SJSA1 (cell line): ENCODE data around the gene SCNM1. TPM values are rescaled to one million over a fixed set of nuclear protein-coding genes. Genes with fewer than 3 reads are reported as not detected.
"Not testable (repeated sequence)": the region's sequence is repeated elsewhere in the genome, so short reads cannot be mapped to it uniquely, and the experiment has no call there.

Experiments used
- DNase-seq, 2 experiments: peaks; one replicate each; pipeline ENCODE4 v3.0.0-alpha.2; 2015 to 2020; ENCODE audit warnings: low spot score in 2 of 2, low read depth in 1 of 2
- H3K27ac ChIP-seq: fragments of 250-450 bp; sonication (Bioruptor Pico); 2 replicates; pipeline ENCODE4 v1.5.1; 2020; ENCODE audit warnings: mild to moderate bottlenecking, moderate library complexity
- H3K27me3 ChIP-seq: fragments of 250-450 bp; sonication (Bioruptor Pico); replicated peaks from 2 replicates; pipeline ENCODE4 v1.5.1; 2020; ENCODE audit warnings: mild to moderate bottlenecking, moderate library complexity
- H3K36me3 ChIP-seq: fragments of 250-450 bp; sonication (Bioruptor Pico); 2 replicates; pipeline ENCODE4 v1.5.1; 2020; ENCODE audit warnings: mild to moderate bottlenecking
- H3K4me1 ChIP-seq: fragments of 250-450 bp; sonication (Bioruptor Pico); replicated peaks from 2 replicates; pipeline ENCODE4 v1.6.1; 2021; ENCODE audit warnings: mild to moderate bottlenecking
- H3K4me3 ChIP-seq: fragments of 250-450 bp; sonication (Bioruptor Pico); 2 replicates; pipeline ENCODE4 v1.5.1; 2020; ENCODE audit warnings: mild to moderate bottlenecking
- H3K9me3 ChIP-seq: fragments of 250-450 bp; sonication (Bioruptor Pico); replicated peaks from 2 replicates; pipeline ENCODE4 v1.5.1; 2020; ENCODE audit warnings: mild to moderate bottlenecking
- total RNA-seq: library from RNA; depleted of rRNA; stranded (reverse); fragments of >200 nt; shearing (Covaris generic); gene quantifications from 2 replicates; pipeline ENCODE4 v1.2.3, GENCODE V29; 2014

Gene SCNM1
- total RNA-seq, 1 experiment from 2014 or later = 62.9 TPM

- no peak for DNase-seq
- no peak overlapping the region for H3K4me3 ChIP-seq
- H3K27me3 ChIP-seq = no peaks in the 10 kb centered on the region
- H3K9me3 ChIP-seq = no peaks in the 10 kb centered on the region
- no peak overlapping the region for H3K27ac ChIP-seq
- H3K4me1 ChIP-seq = peaks cover 3% of the 10 kb centered on the region
- H3K36me3 ChIP-seq = peaks cover 45% of the 10 kb centered on the region
Measured at GRCh38 chr1:151159373-151159772, 6.6 kb upstream of the SCNM1 start.

- DNase-seq = no peak
- Histone ChIP-seq H3K27me3 (no peaks in the 10 kb centered on the region), H3K4me1 (peaks cover 19% of the 10 kb centered on the region), H3K9me3 (no peaks in the 10 kb centered on the region), H3K36me3 (peaks cover 50% of the 10 kb centered on the region), H3K27ac (no peak overlapping the region), H3K4me3 (peak overlapping the region; percentile 51)
Measured at GRCh38 chr1:151164732-151165280, 1.1 kb upstream of the SCNM1 start.

GRCh38 chr1:151165281-151165737, 635 bp upstream of the SCNM1 start:
- H3K4me3 ChIP-seq = peak overlapping the region; percentile 51
- H3K9me3 ChIP-seq = no peaks in the 10 kb centered on the region
- peaks cover 19% of the 10 kb centered on the region for H3K4me1 ChIP-seq
- no peaks in the 10 kb centered on the region for H3K27me3 ChIP-seq
- peak overlapping the region; percentile 25; the same call in 1 of the 2 replicates for H3K27ac ChIP-seq
- H3K36me3 ChIP-seq = peaks cover 53% of the 10 kb centered on the region
- no peak for DNase-seq

GRCh38 chr1:151166505-151166956, 587 bp downstream of the SCNM1 start:
- Histone ChIP-seq H3K27me3 (no peaks in the 10 kb centered on the region), H3K36me3 (peaks cover 47% of the 10 kb centered on the region), H3K4me3 (peak overlapping the region; percentile 51), H3K4me1 (peaks cover 19% of the 10 kb centered on the region), H3K27ac (peak overlapping the region; percentile 36), H3K9me3 (no peaks in the 10 kb centered on the region)
- DNase-seq = peak in 1 of 2 experiments; percentile 77

- Histone ChIP-seq H3K9me3 (no peaks in the 10 kb centered on the region), H3K4me3 (peak overlapping the region; percentile 51), H3K27me3 (no peaks in the 10 kb centered on the region), H3K4me1 (peaks cover 19% of the 10 kb centered on the region), H3K36me3 (peaks cover 45% of the 10 kb centered on the region), H3K27ac (no peak overlapping the region)
- no peak for DNase-seq
Measured at GRCh38 chr1:151167116-151167515, 1.2 kb downstream of the SCNM1 start.

GRCh38 chr1:151171190-151171589, 5.2 kb downstream of the SCNM1 start:
- H3K4me3 ChIP-seq = no peak overlapping the region
- H3K27ac ChIP-seq = no peak overlapping the region
- H3K27me3 ChIP-seq = no peaks in the 10 kb centered on the region
- DNase-seq = no peak
- peaks cover 56% of the 10 kb centered on the region for H3K36me3 ChIP-seq
- H3K4me1 ChIP-seq = peaks cover 9% of the 10 kb centered on the region
- H3K9me3 ChIP-seq = no peaks in the 10 kb centered on the region

- Histone ChIP-seq H3K27me3 (no peaks in the 10 kb centered on the region), H3K4me1 (no peaks in the 10 kb centered on the region), H3K9me3 (no peaks in the 10 kb centered on the region), H3K36me3 (peaks cover 57% of the 10 kb centered on the region), H3K4me3 (no peak overlapping the region), H3K27ac (no peak overlapping the region)
- no peak for DNase-seq
Measured at GRCh38 chr1:151175041-151175741, 9.2 kb downstream of the SCNM1 start.

- Histone ChIP-seq H3K36me3 (peaks cover 56% of the 10 kb centered on the region), H3K4me3 (no peak within 1 kb of the TSS), H3K9me3 (no peaks in the 10 kb centered on the region), H3K4me1 (no peaks in the 10 kb centered on the region), H3K27ac (no peak within 1 kb of the TSS), H3K27me3 (no peaks in the 10 kb centered on the region)
- no peak for DNase-seq
Measured at GRCh38 chr1:151175863-151176262, 9.9 kb downstream of the SCNM1 start, which contains the start of gene TMOD4. TMOD4 (minus strand) TSS chr1:151175981; CDS start chr1:151174875, 1,106 bp downstream.

- no peak for DNase-seq
- no peak overlapping the region for H3K4me3 ChIP-seq
- H3K4me1 ChIP-seq = no peaks in the 10 kb centered on the region
- H3K27me3 ChIP-seq = no peaks in the 10 kb centered on the region
- H3K36me3 ChIP-seq = peaks cover 61% of the 10 kb centered on the region
- no peaks in the 10 kb centered on the region for H3K9me3 ChIP-seq
- no peak overlapping the region for H3K27ac ChIP-seq
Measured at GRCh38 chr1:151176514-151177045, 10.6 kb downstream of the SCNM1 start.

- no peaks in the 10 kb centered on the region for H3K9me3 ChIP-seq
- no peak for DNase-seq
- no peak overlapping the region for H3K27ac ChIP-seq
- H3K36me3 ChIP-seq = peaks cover 61% of the 10 kb centered on the region
- H3K4me3 ChIP-seq = no peak overlapping the region
- H3K27me3 ChIP-seq = no peaks in the 10 kb centered on the region
- 0 out of 2 replicates have a peak, but pooled peaks cover 9% of the 10 kb centered on the region for H3K4me1 ChIP-seq
Measured at GRCh38 chr1:151184211-151184610, 18.3 kb downstream of the SCNM1 start.

- Histone ChIP-seq H3K36me3 (peaks cover 38% of the 10 kb centered on the region), H3K4me3 (no peak overlapping the region), H3K9me3 (no peaks in the 10 kb centered on the region), H3K27me3 (no peaks in the 10 kb centered on the region), H3K27ac (no peak overlapping the region), H3K4me1 (peaks cover 14% of the 10 kb centered on the region; the same call in 1 of the 2 replicates)
- DNase-seq = no peak
Measured at GRCh38 chr1:151187205-151187604, 21.3 kb downstream of the SCNM1 start.

- peaks cover 23% of the 10 kb centered on the region for H3K36me3 ChIP-seq
- not testable (repeated sequence) for H3K27me3 ChIP-seq, H3K27ac ChIP-seq, DNase-seq, H3K9me3 ChIP-seq
- H3K4me1 ChIP-seq = peaks cover 14% of the 10 kb centered on the region; the same call in 1 of the 2 replicates
- H3K4me3 ChIP-seq = peak overlapping the region; percentile 57; the same call in 1 of the 2 replicates
Measured at GRCh38 chr1:151188667-151189066, 22.7 kb downstream of the SCNM1 start.

- Histone ChIP-seq H3K9me3 (no peaks in the 10 kb centered on the region), H3K27ac (peak within 1 kb of the TSS; percentile 28; the same call in 1 of the 2 replicates), H3K27me3 (no peaks in the 10 kb centered on the region), H3K36me3 (peaks cover 12% of the 10 kb centered on the region), H3K4me1 (peaks cover 19% of the 10 kb centered on the region; the same call in 1 of the 2 replicates), H3K4me3 (peak within 1 kb of the TSS; percentile 57)
- DNase-seq = peak; percentile 81 to 84
Measured at GRCh38 chr1:151189637-151190445, 23.9 kb downstream of the SCNM1 start, which contains the start of gene VPS72. VPS72 (minus strand) TSS chr1:151190197; CDS start chr1:151190121, 76 bp downstream.
